Aorta (tissue), 5 donors: ENCODE results near the gene GABRR3. TPM values are rescaled to one million over a fixed set of nuclear protein-coding genes. Genes with fewer than 3 reads are reported as not detected.

Source experiments
- ATAC-seq: fragments of 200-7000 bp; cut with Tn5 transposase; one replicate; pipeline ENCODE4 v1.9.1; 2022; ENCODE audit warnings: moderate library complexity; ENCODE audit not compliant: low FRiP score
- DNase-seq, 2 donors: peaks; one replicate each; pipeline ENCODE4 v3.0.0-alpha.2; 2020
- H3K27ac ChIP-seq, 2 donors: one replicate each; pipeline ENCODE4 v1.5.1; 2013; ENCODE audit warnings: low read length in 2 of 2, mild to moderate bottlenecking in 2 of 2, moderate library complexity in 2 of 2, control low read depth in 1 of 2, inconsistent platforms in 1 of 2, low read depth in 1 of 2
- H3K27me3 ChIP-seq, 2 donors: one replicate each; pipeline ENCODE4 v1.6.1; 2013; ENCODE audit warnings: control low read depth in 1 of 2, low read length in 1 of 2, mild to moderate bottlenecking in 1 of 2, moderate library complexity in 1 of 2; ENCODE audit not compliant: insufficient read depth in 2 of 2, control insufficient read depth in 1 of 2
- H3K36me3 ChIP-seq, 2 donors: one replicate each; pipeline ENCODE4 v1.6.1; 2013; ENCODE audit warnings: control low read depth in 1 of 2, low read length in 1 of 2, mild to moderate bottlenecking in 1 of 2; ENCODE audit not compliant: insufficient read depth in 2 of 2, control insufficient read depth in 1 of 2
- H3K4me1 ChIP-seq, 2 donors: one replicate each; pipeline ENCODE4 v1.6.1; 2013; ENCODE audit warnings: low read length in 2 of 2, control low read depth in 1 of 2, mild to moderate bottlenecking in 1 of 2, moderate library complexity in 1 of 2; ENCODE audit not compliant: insufficient read depth in 2 of 2, control insufficient read depth in 1 of 2
- H3K4me3 ChIP-seq, 2 donors: one replicate each; pipeline ENCODE4 v1.5.1; 2013; ENCODE audit warnings: low read length in 2 of 2, control low read depth in 1 of 2, mild to moderate bottlenecking in 1 of 2
- H3K9me3 ChIP-seq: one replicate; pipeline ENCODE4 v1.6.1; 2013; ENCODE audit warnings: mild to moderate bottlenecking, low read length; ENCODE audit not compliant: control insufficient read depth
- WGBS, 2 donors: extraction: QIAGEN DNeasy Blood & Tissue Kit; methylation state at CpG; one replicate each; pipeline ENCODE4 v1.1.7; 2013; 5-methylcytosine and 5-hydroxymethylcytosine counted together
- intact Hi-C, 2 donors: fragments of 100-400 bp; cut with DNase I; formaldehyde crosslinking; loops; one replicate each; pipeline versions ENCODE4 v1.14.2 to v1.15.0; 2022
- long read RNA-seq, 2 donors: library from polyadenylated mRNA; unstranded; transcript quantifications; one replicate each; pipeline ENCODE4 v2.0.0, GENCODE V29; 2020 to 2021
- polyA plus RNA-seq, 2 donors: library from polyadenylated mRNA; stranded (reverse); fragments of 200-250 nt; gene quantifications; one replicate each; pipeline ENCODE4 v1.2.3, GENCODE V29; 2013
- total RNA-seq, 2 donors: library from RNA; stranded (reverse); fragmentation: NEBNext Ultra II Directional; extraction: Animal tissue kit (Norgen Biotek cat#: 25700); gene quantifications; one replicate each; pipeline ENCODE4 v1.2.1, GENCODE V29; 2021
- donor health status: healthy with polysubstance abuse.
- donor health status: Bipolar disorder and iron deficiency.
- donor health status: DM: no; HTN: no; CAD: no.
- donor health status: DM: no; HTN: no; CAD: no.
- donor health status: DM: yes; HTN: yes; CAD: no.

GABRR3 gene
- total RNA-seq (not detected), polyA plus RNA-seq (not detected)
- long read RNA-seq, donor 1, result 0 reads
- long read RNA-seq, donor 2, result 0 reads

DNA sequence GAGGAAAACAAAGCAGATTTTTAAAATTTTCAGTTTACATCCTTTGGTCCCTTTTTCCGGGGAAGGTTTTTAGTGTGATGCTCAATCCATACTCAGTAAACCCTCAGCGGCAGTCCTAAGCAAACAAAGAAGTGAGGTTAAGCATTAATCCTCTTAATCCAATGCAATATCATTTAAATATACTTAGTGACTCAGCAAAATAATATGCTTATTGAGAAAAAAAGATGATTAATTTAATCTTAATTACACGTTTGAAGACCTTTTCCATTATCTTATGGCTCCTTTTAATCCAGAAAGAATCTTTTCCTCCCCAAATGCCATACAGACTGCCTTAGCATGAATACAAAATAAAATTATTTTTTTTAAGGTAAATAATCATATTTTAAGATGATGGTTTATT, at the start of gene GABRR3:
Gene GABRR3 (minus strand): TSS at position 108 of the 400 bp plus-strand sequence. CDS start 328 bp downstream, outside the sequence.
- ATAC-seq, result no peak
- Histone ChIP-seq H3K36me3 (no peaks in the 10 kb centered on the region), H3K4me1 (no peaks in the 10 kb centered on the region), H3K27me3 (no peaks in the 10 kb centered on the region), H3K4me3 (no peak within 1 kb of the TSS), H3K27ac (no peak within 1 kb of the TSS), H3K9me3 (no peaks in the 10 kb centered on the region)
- intact Hi-C loops, result no loop called here
- 62 to 65% methylated on average over 3 of the region's 3 CpGs for WGBS, 2 donors
- no peak for DNase-seq

- Histone ChIP-seq H3K36me3 (no peaks in the 10 kb centered on the region), H3K27ac (no peak overlapping the region), H3K27me3 (no peaks in the 10 kb centered on the region), H3K4me1 (no peaks in the 10 kb centered on the region), H3K9me3 (no peaks in the 10 kb centered on the region), H3K4me3 (no peak overlapping the region)
- no peak for ATAC-seq
- 21 to 24% methylated on average over 1 of the region's 1 CpG for WGBS, 2 donors
- no peak for DNase-seq
- intact Hi-C loops, result no loop called here
These were observed 38.4 kb upstream of the GABRR3 start for GRCh38 chr3:98073486-98073885.

DNA sequence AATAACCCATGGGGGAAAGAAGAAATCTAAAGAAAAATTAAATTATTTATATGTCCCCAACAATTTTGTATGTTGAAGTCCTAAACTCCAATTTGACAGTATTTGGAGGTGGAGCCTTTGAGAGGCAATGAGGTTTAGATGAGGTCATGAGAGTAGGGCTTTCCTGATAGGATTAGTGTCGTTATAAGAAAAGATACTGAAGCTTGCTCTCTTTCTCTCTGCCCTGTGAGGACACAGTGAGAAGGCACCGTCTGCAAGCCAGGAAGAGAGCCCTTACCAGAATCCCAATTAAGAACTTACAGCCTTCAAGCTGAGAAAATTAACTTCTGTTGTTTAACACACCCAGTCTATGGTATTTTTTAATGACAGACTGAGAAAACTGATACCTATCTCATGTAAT, 35.7 kb upstream of the GABRR3 start:
- H3K4me1 ChIP-seq, result no peaks in the 10 kb centered on the region
- no peaks in the 10 kb centered on the region for H3K27me3 ChIP-seq
- intact Hi-C loops, result no loop called here
- no peaks in the 10 kb centered on the region for H3K36me3 ChIP-seq
- 19 to 30% methylated on average over 2 of the region's 2 CpGs for WGBS, 2 donors
- H3K27ac ChIP-seq, result no peak overlapping the region
- no peak for DNase-seq
- no peaks in the 10 kb centered on the region for H3K9me3 ChIP-seq
- no peak for ATAC-seq
- no peak overlapping the region for H3K4me3 ChIP-seq

- Histone ChIP-seq H3K4me3 (no peak overlapping the region), H3K4me1 (no peaks in the 10 kb centered on the region), H3K36me3 (no peaks in the 10 kb centered on the region), H3K9me3 (no peaks in the 10 kb centered on the region), H3K27me3 (no peaks in the 10 kb centered on the region), H3K27ac (no peak overlapping the region)
- intact Hi-C loops, result no loop called here
- ATAC-seq, result no peak
- no peak for DNase-seq
- WGBS, 2 donors, result 27 to 46% methylated on average over 2 of the region's 2 CpGs
These were observed 33.7 kb upstream of the GABRR3 start for GRCh38 chr3:98068824-98069223.

GRCh38 chr3:98058244-98058960, 23.3 kb upstream of the GABRR3 start:
- intact Hi-C loops, result no loop called here
- H3K36me3 ChIP-seq, result no peaks in the 10 kb centered on the region
- H3K27me3 ChIP-seq, result no peaks in the 10 kb centered on the region
- no peak overlapping the region for H3K4me3 ChIP-seq
- H3K4me1 ChIP-seq, result no peaks in the 10 kb centered on the region
- no peak for ATAC-seq
- no peak overlapping the region for H3K27ac ChIP-seq
- H3K9me3 ChIP-seq, result no peaks in the 10 kb centered on the region
- DNase-seq, result no peak
- 31 to 41% methylated on average over 7 of the region's 7 CpGs for WGBS, 2 donors

GRCh38 chr3:98057631-98058030, 22.5 kb upstream of the GABRR3 start:
- WGBS, 2 donors, result 92 to 100% methylated on average over 1 of the region's 1 CpG

DNA sequence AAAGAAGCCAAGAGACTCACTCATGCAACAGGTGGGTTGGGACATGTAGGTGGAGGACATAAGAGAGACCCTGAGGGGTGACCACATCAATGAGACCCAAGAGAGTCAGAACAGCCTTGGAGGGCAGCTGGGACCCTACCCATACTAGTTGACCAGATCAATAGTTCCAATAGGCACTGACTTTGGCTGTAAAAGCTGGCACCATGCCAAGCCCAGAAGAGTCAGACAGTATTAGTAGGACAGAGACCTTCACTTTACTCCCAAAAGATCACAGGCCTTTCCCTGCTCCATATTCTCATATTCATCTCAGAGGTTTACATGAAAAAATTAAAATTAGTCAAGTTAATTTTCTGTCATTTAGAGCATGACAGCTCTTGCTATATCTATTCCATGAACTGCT, 20.9 kb upstream of the GABRR3 start:
- Histone ChIP-seq H3K36me3 (no peaks in the 10 kb centered on the region), H3K27me3 (no peaks in the 10 kb centered on the region), H3K4me1 (no peaks in the 10 kb centered on the region), H3K27ac (no peak overlapping the region), H3K4me3 (no peak overlapping the region), H3K9me3 (no peaks in the 10 kb centered on the region)
- no peak for ATAC-seq
- no peak for DNase-seq
- intact Hi-C loops, result no loop called here

More at GRCh38 chr3:98057631-98058030, 22.5 kb upstream of the GABRR3 start:
- no peak overlapping the region for H3K4me3 ChIP-seq
- no peaks in the 10 kb centered on the region for H3K27me3 ChIP-seq
- DNase-seq (no peak), ATAC-seq (no peak)
- H3K27ac ChIP-seq, result no peak overlapping the region
- H3K4me1 ChIP-seq, result no peaks in the 10 kb centered on the region
- H3K36me3 ChIP-seq, result no peaks in the 10 kb centered on the region
- H3K9me3 ChIP-seq, result no peaks in the 10 kb centered on the region
- intact Hi-C loops, result no loop called here

GRCh38 chr3:98049271-98049670, 14.2 kb upstream of the GABRR3 start:
- no peaks in the 10 kb centered on the region for H3K36me3 ChIP-seq
- no peaks in the 10 kb centered on the region for H3K4me1 ChIP-seq
- WGBS, 2 donors, result 50 to 74% methylated on average over 1 of the region's 1 CpG
- intact Hi-C loops, result loop anchor here in 1 of 2 donors (10.0 kb wide), 1 partner anchor 286 kb away; no protein-coding TSS in a partner anchor
- H3K27ac ChIP-seq, result no peak overlapping the region
- no peak for DNase-seq
- ATAC-seq, result no peak
- no peaks in the 10 kb centered on the region for H3K27me3 ChIP-seq
- no peaks in the 10 kb centered on the region for H3K9me3 ChIP-seq
- H3K4me3 ChIP-seq, result no peak overlapping the region

DNA sequence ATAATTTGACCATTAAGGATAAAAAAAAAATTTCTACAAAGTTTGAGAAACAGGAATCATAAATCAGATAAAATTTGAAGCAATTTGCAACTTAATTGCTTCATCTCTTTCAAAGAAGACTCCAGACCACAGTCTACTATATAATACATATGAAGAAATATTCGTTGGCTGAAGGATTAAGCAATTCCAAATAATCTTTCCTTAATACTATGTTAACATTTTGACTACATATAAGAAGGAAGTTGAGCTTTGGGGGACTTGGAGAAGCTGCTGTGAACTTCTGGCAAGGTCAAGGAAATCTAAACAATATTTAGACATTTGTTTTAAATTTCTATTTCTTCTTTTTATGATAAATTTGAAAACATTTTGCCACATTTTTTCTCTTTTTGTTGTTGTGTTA, 13.5 kb upstream of the GABRR3 start:
- Histone ChIP-seq H3K9me3 (no peaks in the 10 kb centered on the region), H3K36me3 (no peaks in the 10 kb centered on the region), H3K27ac (no peak overlapping the region), H3K4me3 (no peak overlapping the region), H3K27me3 (no peaks in the 10 kb centered on the region), H3K4me1 (no peaks in the 10 kb centered on the region)
- 43 to 54% methylated on average over 1 of the region's 1 CpG for whole genome bisulfite sequencing, 2 donors
- intact Hi-C loops, result loop anchor here in 1 of 2 donors (10.0 kb wide), 1 partner anchor 286 kb away; no protein-coding TSS in a partner anchor
- no peak for ATAC-seq
- no peak for DNase-seq
